ENCODE data around the gene LRBA. TPM values are rescaled to one million over a fixed set of nuclear protein-coding genes. Genes with fewer than 3 reads are reported as not detected.
"Not testable (repeated sequence)": the region's sequence is repeated elsewhere in the genome, so short reads cannot be mapped to it uniquely, and the experiment has no call there.

The LRBA gene
- total and polyA plus RNA-seq, 4 experiments from 2014 or later, result 17.1 to 64.5 (median 45.4) TPM

DNA sequence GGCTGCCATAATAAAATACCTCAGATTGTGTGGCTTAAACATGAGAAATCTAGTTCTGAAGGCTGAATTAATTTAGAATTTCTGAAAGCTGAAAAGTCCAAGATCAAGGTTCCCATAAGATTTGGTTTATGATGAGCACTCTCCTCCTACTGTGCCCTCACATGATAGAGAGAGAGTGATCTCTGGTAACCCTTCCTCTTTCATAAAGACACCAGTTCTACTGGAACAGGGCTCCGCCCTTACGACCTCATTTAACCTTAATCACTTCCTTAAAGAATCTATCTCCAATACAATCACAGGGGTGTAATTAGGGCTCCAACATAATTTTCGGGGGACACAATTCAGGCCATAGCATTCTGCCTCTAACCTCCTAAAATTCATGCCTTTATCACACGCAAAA lies 627.1 kb downstream of the LRBA start:
- H3K27ac ChIP-seq (ENCODE audit: low read depth, low read length), result no peak overlapping the region
- H3K4me1 ChIP-seq (ENCODE audit: insufficient read depth, low read length), result no peaks in the 10 kb centered on the region
- Mint-ChIP-seq H3K36me3 (peaks cover 27 to 65% of the 10 kb centered on the region in 2 donors), H3K9me3 (peaks cover 0 to 6% (median 0%) of the 10 kb centered on the region in 8 donors), H3K27me3 (no peaks in the 10 kb centered on the region), H3K27ac (no peak overlapping the region), H3K4me3 (no peak overlapping the region), H3K4me1 (no peaks in the 10 kb centered on the region)
- intact Hi-C loops (cut with micrococcal nuclease), result no loop called here
- no peak overlapping the region for H3K4me3 ChIP-seq (ENCODE audit: low read length in 2 of 2)
- no peaks in the 10 kb centered on the region for H3K36me3 ChIP-seq (ENCODE audit: insufficient read depth, low read length)
- POLR2A ChIA-PET (ENCODE audit: partially characterized antibody), result no interaction called here
- H3K27me3 ChIP-seq (ENCODE audit: insufficient read depth, low read length), result no peaks in the 10 kb centered on the region
- H3K9me3 ChIP-seq (ENCODE audit: control insufficient read depth in 1 of 2, low read length in 2 of 2), result no peaks in the 10 kb centered on the region
- CTCF ChIA-PET (ENCODE audit: partially characterized antibody), result no interaction called here
- DNase-seq, result no peak

DNA sequence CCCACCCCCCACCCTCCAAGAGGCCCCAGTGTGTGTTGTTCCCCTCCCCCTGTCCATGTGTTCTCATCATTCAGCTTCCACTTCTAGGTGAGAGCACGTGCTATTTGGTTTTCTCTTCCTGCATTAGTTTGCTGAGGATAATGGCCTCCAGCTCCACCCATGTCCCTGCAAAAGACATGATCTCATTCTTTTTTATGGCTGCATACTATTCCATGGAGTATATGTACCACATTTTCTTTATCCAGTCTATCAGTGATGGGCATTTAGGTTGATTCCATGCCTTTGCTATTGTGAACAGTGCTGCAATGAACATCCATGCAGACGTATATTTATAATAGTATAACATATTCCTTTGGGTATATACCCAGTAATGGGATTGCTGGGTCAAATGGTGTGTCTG lies 628.7 kb downstream of the LRBA start:
- POLR2A ChIA-PET (ENCODE audit: partially characterized antibody); H3K27ac Mint-ChIP-seq; H3K4me3 ChIP-seq (ENCODE audit: low read length in 2 of 2); H3K36me3 ChIP-seq (ENCODE audit: insufficient read depth, low read length); H3K27ac ChIP-seq (ENCODE audit: low read depth, low read length); CTCF ChIA-PET (ENCODE audit: partially characterized antibody); intact Hi-C loops (cut with micrococcal nuclease); H3K9me3 ChIP-seq (ENCODE audit: control insufficient read depth in 1 of 2, low read length in 2 of 2); H3K4me1 Mint-ChIP-seq; H3K4me3 Mint-ChIP-seq; DNase-seq; H3K4me1 ChIP-seq (ENCODE audit: insufficient read depth, low read length); H3K27me3 ChIP-seq (ENCODE audit: insufficient read depth, low read length); H3K27me3 Mint-ChIP-seq; H3K9me3 Mint-ChIP-seq: not testable (repeated sequence)
- peaks cover 17 to 54% of the 10 kb centered on the region in 2 donors for H3K36me3 Mint-ChIP-seq

DNA sequence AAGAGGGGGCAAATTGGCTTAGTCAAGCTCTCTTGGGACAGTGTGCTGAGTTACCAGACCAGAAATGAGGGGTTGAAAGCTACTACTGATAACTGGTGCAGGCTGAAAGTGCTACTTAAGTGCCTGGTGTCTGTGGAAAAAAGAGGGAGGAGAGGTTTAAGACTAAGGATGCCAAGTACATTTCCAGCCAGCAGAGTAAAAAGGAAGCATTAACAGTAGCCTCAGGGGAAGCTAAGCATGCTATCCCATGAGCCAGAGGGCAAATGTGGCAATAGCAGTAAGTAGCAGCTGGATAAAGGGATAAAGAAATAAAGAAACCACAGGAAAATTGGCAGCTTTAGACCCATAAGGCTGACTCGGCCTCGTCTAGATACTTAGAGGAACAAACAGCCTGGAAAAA lies 629.5 kb downstream of the LRBA start:
- no peaks in the 10 kb centered on the region for H3K4me1 ChIP-seq (ENCODE audit: insufficient read depth, low read length)
- intact Hi-C loops (cut with micrococcal nuclease), result no loop called here
- H3K9me3 ChIP-seq (ENCODE audit: control insufficient read depth in 1 of 2, low read length in 2 of 2), result no peaks in the 10 kb centered on the region
- peaks cover 14 to 49% of the 10 kb centered on the region in 2 donors for H3K36me3 Mint-ChIP-seq
- no peaks in the 10 kb centered on the region for H3K27me3 ChIP-seq (ENCODE audit: insufficient read depth, low read length)
- DNase-seq, result no peak
- H3K4me3 ChIP-seq (ENCODE audit: low read length in 2 of 2), result no peak overlapping the region
- ChIA-PET POLR2A (ENCODE audit: partially characterized antibody) (no interaction called here), CTCF (ENCODE audit: partially characterized antibody) (no interaction called here)
- peaks cover 0 to 3% (median 0%) of the 10 kb centered on the region in 8 donors for H3K9me3 Mint-ChIP-seq
- no peaks in the 10 kb centered on the region for H3K27me3 Mint-ChIP-seq
- H3K27ac Mint-ChIP-seq, result peak overlapping the region in 1 of 7 donors; percentile 2
- H3K27ac ChIP-seq (ENCODE audit: low read depth, low read length), result no peak overlapping the region
- no peaks in the 10 kb centered on the region for H3K4me1 Mint-ChIP-seq
- no peaks in the 10 kb centered on the region for H3K36me3 ChIP-seq (ENCODE audit: insufficient read depth, low read length)
- no peak overlapping the region for H3K4me3 Mint-ChIP-seq

DNA sequence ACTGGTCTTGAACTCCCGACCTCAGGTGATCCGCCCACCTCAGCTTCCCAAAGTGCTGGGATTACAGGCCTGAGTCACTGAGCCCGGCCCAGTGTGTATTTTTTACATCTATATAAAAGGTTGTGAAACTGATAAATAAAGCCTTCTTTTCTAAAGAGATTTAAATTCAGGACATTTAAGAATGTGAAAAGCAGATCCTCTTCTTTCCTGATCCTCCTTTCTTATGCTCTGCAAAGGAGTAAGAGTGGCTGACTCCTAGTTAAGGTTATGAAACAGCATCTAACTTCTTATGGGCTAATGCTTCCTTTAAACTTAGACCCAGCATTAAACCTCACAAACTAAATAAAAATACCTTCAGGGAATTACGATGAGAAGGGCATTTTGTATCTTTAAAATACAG lies 630.8 kb downstream of the LRBA start:
- Histone ChIP-seq H3K4me3 (ENCODE audit: low read length in 2 of 2) (no peak overlapping the region), H3K27ac (ENCODE audit: low read depth, low read length) (no peak overlapping the region), H3K9me3 (ENCODE audit: control insufficient read depth in 1 of 2, low read length in 2 of 2) (no peaks in the 10 kb centered on the region), H3K27me3 (ENCODE audit: insufficient read depth, low read length) (no peaks in the 10 kb centered on the region), H3K4me1 (ENCODE audit: insufficient read depth, low read length) (no peaks in the 10 kb centered on the region), H3K36me3 (ENCODE audit: insufficient read depth, low read length) (no peaks in the 10 kb centered on the region)
- POLR2A ChIA-PET (ENCODE audit: partially characterized antibody), result no interaction called here
- no peaks in the 10 kb centered on the region for H3K4me1 Mint-ChIP-seq
- H3K27me3 Mint-ChIP-seq, result no peaks in the 10 kb centered on the region
- H3K27ac Mint-ChIP-seq, result no peak overlapping the region
- CTCF ChIA-PET (ENCODE audit: partially characterized antibody), result no interaction called here
- no peak overlapping the region for H3K4me3 Mint-ChIP-seq
- peaks cover 0 to 3% (median 0%) of the 10 kb centered on the region in 8 donors for H3K9me3 Mint-ChIP-seq
- intact Hi-C loops (cut with micrococcal nuclease), result no loop called here
- no peak for DNase-seq
- H3K36me3 Mint-ChIP-seq, result peaks cover 18 to 45% of the 10 kb centered on the region in 2 donors

DNA sequence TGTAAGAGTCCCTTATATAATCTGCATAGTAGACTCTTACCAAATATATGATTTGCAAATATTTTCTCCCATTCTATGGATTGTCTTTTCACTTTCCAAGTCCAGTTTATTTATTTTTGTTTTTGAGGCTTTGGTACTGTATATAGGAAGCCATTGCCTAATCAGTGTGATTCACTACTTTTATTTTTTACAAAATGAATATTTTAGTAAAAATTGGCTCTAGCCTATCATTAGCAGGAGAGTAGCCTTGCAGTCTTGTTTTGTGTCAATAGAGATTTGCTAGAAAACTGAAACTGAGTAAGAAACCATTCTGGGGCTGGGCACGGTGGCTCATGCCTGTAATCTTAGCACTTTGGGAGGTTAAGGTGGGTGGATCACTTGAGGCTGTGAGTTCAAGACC lies 633.1 kb downstream of the LRBA start:
- POLR2A ChIA-PET (ENCODE audit: partially characterized antibody), result no interaction called here
- peaks cover 0 to 2% (median 0%) of the 10 kb centered on the region in 8 donors for H3K9me3 Mint-ChIP-seq
- no peaks in the 10 kb centered on the region for H3K4me1 Mint-ChIP-seq
- H3K27ac Mint-ChIP-seq, result no peak overlapping the region
- no peaks in the 10 kb centered on the region for H3K9me3 ChIP-seq (ENCODE audit: control insufficient read depth in 1 of 2, low read length in 2 of 2)
- H3K4me1 ChIP-seq (ENCODE audit: insufficient read depth, low read length), result no peaks in the 10 kb centered on the region
- CTCF ChIA-PET (ENCODE audit: partially characterized antibody), result no interaction called here
- intact Hi-C loops (cut with micrococcal nuclease), result no loop called here
- no peaks in the 10 kb centered on the region for H3K27me3 ChIP-seq (ENCODE audit: insufficient read depth, low read length)
- H3K36me3 Mint-ChIP-seq, result peaks cover 20 to 34% of the 10 kb centered on the region in 2 donors
- H3K4me3 Mint-ChIP-seq, result no peak overlapping the region
- no peaks in the 10 kb centered on the region for H3K27me3 Mint-ChIP-seq
- DNase-seq, result no peak
- no peak overlapping the region for H3K27ac ChIP-seq (ENCODE audit: low read depth, low read length)
- H3K36me3 ChIP-seq (ENCODE audit: insufficient read depth, low read length), result no peaks in the 10 kb centered on the region
- no peak overlapping the region for H3K4me3 ChIP-seq (ENCODE audit: low read length in 2 of 2)

DNA sequence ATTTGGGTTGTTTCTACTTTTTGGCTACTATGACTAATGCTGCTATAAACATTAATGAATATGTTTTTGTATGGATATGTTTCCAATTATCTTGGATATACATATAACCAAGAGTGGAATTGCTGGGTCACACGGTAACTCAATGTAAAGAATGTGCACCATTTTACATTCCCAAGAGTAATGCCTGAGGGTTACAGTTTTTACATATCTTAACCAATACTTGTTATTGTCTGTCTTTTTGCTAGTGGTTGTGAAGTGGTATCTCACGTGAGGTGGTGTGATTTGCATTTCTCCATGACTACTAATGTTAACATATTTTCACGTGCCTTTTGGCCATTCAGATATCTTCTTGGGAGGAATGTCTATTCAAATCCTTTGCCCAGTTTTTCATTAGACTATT lies 633.5 kb downstream of the LRBA start:
- no peaks in the 10 kb centered on the region for H3K27me3 ChIP-seq (ENCODE audit: insufficient read depth, low read length)
- H3K9me3 ChIP-seq (ENCODE audit: control insufficient read depth in 1 of 2, low read length in 2 of 2), result no peaks in the 10 kb centered on the region
- Mint-ChIP-seq H3K9me3 (no peaks in the 10 kb centered on the region), H3K36me3 (peaks cover 20 to 32% of the 10 kb centered on the region in 2 donors), H3K4me3 (no peak overlapping the region), H3K27me3 (no peaks in the 10 kb centered on the region), H3K27ac (no peak overlapping the region), H3K4me1 (no peaks in the 10 kb centered on the region)
- H3K36me3 ChIP-seq (ENCODE audit: insufficient read depth, low read length), result no peaks in the 10 kb centered on the region
- ChIA-PET CTCF (ENCODE audit: partially characterized antibody) (no interaction called here), POLR2A (ENCODE audit: partially characterized antibody) (no interaction called here)
- no peaks in the 10 kb centered on the region for H3K4me1 ChIP-seq (ENCODE audit: insufficient read depth, low read length)
- no peak overlapping the region for H3K27ac ChIP-seq (ENCODE audit: low read depth, low read length)
- intact Hi-C loops (cut with micrococcal nuclease), result no loop called here
- DNase-seq, result no peak
- H3K4me3 ChIP-seq (ENCODE audit: low read length in 2 of 2), result no peak overlapping the region

DNA sequence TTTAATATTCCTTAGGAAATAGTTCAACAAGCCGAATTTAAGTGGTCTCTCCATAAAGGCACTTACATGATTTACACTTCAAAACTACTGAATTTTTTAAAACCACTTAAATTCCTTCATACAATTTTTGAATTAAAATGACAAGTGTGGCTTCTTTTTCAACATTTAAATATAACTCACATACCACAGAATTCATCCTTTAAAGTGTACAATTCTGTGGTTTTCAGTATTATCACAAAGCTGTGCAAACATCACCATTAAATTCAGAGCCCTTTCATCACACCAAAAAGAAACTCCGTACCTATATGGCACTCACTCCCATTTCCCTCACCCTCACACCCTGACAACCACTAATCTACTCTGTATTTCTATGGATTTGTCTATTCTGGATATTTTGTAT lies 634.0 kb downstream of the LRBA start:
- ChIA-PET POLR2A (ENCODE audit: partially characterized antibody) (no interaction called here), CTCF (ENCODE audit: partially characterized antibody) (no interaction called here)
- no peaks in the 10 kb centered on the region for H3K9me3 Mint-ChIP-seq
- Histone ChIP-seq H3K4me3 (ENCODE audit: low read length in 2 of 2) (no peak overlapping the region), H3K4me1 (ENCODE audit: insufficient read depth, low read length) (no peaks in the 10 kb centered on the region), H3K27me3 (ENCODE audit: insufficient read depth, low read length) (no peaks in the 10 kb centered on the region), H3K36me3 (ENCODE audit: insufficient read depth, low read length) (no peaks in the 10 kb centered on the region), H3K9me3 (ENCODE audit: control insufficient read depth in 1 of 2, low read length in 2 of 2) (no peaks in the 10 kb centered on the region), H3K27ac (ENCODE audit: low read depth, low read length) (no peak overlapping the region)
- H3K4me1 Mint-ChIP-seq, result no peaks in the 10 kb centered on the region
- H3K27me3 Mint-ChIP-seq, result no peaks in the 10 kb centered on the region
- intact Hi-C loops (cut with micrococcal nuclease), result no loop called here
- no peak for DNase-seq
- H3K27ac Mint-ChIP-seq, result no peak overlapping the region
- H3K4me3 Mint-ChIP-seq, result no peak overlapping the region
- peaks cover 17 to 31% of the 10 kb centered on the region in 2 donors for H3K36me3 Mint-ChIP-seq

DNA sequence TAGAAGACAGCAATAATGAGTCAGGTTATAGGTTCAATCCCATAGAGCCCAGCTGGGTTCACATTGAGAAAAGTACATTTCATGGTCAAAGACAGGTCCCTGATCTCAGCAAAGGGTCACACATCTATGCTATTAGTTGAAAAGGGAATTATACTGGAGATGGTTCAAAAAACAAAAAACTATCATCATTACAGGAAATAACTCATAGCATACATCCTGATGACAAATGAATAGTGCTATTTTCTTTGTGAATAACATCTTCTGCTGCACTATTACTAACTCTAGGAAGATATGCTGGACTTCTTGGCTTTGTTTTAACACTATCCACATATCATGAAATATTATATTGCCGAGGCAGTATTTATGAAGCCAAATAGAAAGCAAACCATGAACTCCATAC lies 635.6 kb downstream of the LRBA start:
- Mint-ChIP-seq H3K4me3 (no peak overlapping the region), H3K27ac (no peak overlapping the region), H3K4me1 (no peaks in the 10 kb centered on the region), H3K36me3 (peaks cover 26 to 39% of the 10 kb centered on the region in 2 donors), H3K27me3 (no peaks in the 10 kb centered on the region), H3K9me3 (no peaks in the 10 kb centered on the region)
- Histone ChIP-seq H3K4me1 (ENCODE audit: insufficient read depth, low read length) (no peaks in the 10 kb centered on the region), H3K36me3 (ENCODE audit: insufficient read depth, low read length) (no peaks in the 10 kb centered on the region), H3K4me3 (ENCODE audit: low read length in 2 of 2) (no peak overlapping the region), H3K27ac (ENCODE audit: low read depth, low read length) (no peak overlapping the region), H3K9me3 (ENCODE audit: control insufficient read depth in 1 of 2, low read length in 2 of 2) (no peaks in the 10 kb centered on the region), H3K27me3 (ENCODE audit: insufficient read depth, low read length) (no peaks in the 10 kb centered on the region)
- CTCF ChIA-PET (ENCODE audit: partially characterized antibody), result no interaction called here
- intact Hi-C loops (cut with micrococcal nuclease), result no loop called here
- POLR2A ChIA-PET (ENCODE audit: partially characterized antibody), result no interaction called here
- DNase-seq, result no peak
